HG03460 (cell line): ENCODE data around the gene AHRR.

ENCODE experiments used
- ATAC-seq: cut with Tn5 transposase; IDR thresholded peaks from one replicate; pipeline ENCODE4 v1.9.1; 2021; ENCODE audit not compliant: unreplicated experiment

AHRR gene

DNA sequence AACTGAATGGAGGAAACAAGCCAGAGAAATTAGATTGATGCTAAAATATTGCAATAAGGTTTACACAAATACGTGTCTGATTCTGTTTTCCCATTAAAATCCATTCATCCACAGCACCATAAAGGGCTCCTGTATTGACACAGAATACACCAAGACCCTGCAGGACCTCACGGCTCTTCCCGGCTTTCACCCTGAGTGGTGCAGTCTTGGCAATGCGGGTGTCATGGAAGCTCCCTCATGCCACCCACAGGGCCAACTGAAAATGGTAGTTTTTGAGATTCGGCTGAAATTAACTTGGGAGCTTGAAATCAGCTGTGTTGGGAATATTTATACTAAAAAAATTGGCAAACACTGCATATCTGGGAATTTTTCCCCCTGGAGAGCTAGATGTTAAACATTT is 104.2 kb downstream of the AHRR start:
- no peak for ATAC-seq

- no peak for ATAC-seq
These were observed 105.0 kb downstream of the AHRR start for GRCh38 chr5:426392-426976.

DNA sequence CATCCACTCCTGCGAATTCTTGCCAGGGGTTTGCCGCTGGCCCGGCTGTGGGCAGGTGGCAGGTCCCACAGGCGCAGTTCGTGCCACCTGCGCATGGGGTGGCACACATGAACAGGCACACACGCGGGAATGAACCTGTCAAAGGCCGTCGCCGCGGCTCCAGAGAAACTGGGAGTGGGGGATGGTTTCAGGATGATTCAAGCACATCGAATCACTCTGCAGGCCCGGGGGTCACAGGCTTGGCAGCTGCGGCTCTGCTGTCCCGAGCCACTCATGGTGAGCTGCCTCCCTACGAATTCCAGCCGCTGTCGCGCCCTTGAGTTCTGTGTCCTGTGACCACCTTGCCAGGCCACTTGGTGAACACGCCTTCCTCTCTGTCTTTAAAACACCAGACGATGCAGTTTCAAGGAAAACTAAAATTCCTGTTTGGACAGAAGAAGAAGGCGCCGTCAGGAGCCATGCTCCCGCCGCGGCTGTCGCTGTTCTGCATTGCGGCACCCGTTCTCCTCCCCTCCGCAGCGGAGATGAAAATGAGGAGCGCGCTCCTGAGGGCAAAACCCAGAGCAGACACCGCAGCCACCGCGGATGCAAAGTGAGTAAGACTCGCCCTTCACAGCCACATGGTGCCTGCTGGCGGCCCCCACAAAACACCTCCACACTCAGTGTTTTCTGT is 106.0 kb downstream of the AHRR start:
- ATAC-seq = no peak

DNA sequence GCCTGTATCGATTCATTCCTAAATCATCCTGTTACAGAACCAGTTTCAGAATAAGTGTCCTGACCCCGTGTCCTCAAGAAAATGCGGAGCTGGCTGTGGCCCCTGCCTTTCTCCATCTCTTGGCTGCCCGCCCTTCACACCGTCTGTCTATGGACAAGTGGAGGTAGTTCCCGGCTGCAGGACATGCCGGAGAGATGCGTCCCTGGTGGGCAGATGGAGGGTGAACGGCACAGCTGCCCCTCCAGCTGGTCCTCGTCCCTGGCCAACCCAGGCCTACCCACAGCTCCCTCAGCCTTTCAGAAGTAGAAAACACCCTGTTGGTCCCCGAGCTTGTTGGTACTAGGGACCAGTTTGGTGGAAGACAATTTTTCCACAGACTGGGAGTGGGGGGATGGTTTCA is 106.7 kb downstream of the AHRR start:
- no peak for ATAC-seq

GRCh38 chr5:428754-429452 is 107.4 kb downstream of the AHRR start:
- no peak for ATAC-seq

- ATAC-seq = no peak
These were observed 108.1 kb downstream of the AHRR start for GRCh38 chr5:429453-430188.

DNA sequence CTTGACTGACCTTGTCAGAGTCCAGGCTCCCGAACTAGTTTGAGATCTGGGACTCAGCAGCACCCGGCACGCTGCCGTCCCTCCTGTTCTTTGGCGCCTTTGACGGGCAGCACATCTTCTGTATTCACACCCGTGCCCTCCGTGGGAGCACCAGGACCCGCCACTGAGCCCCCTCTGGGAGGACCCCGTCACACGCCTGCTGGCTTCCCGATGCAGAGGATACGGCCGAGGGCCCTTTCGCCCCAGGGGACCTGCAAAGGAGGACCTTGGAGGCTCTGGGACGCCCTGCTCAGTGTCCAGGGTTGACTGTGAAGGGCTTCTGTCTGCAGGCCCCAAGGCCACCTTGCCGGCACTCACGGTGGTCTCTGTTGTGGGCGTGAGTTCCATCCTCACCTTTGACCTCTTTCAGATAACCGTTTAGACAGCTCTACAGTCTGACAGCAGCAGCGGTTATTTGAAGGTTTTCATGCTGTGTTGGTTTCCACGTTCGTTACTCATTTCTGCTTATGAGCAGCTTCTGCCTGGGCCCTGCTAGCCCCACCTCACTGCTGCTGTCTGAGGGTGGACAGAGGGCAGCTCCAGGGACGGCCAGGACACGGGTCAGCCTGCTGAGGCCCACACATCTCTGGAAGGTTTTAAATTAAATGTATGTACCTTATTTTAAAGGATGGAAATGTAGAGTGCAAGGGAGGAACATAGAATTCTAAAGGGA is 108.9 kb downstream of the AHRR start:
- peak; percentile 17 for ATAC-seq

GRCh38 chr5:431001-431710 is 109.6 kb downstream of the AHRR start:
- peak; percentile 75 for ATAC-seq

DNA sequence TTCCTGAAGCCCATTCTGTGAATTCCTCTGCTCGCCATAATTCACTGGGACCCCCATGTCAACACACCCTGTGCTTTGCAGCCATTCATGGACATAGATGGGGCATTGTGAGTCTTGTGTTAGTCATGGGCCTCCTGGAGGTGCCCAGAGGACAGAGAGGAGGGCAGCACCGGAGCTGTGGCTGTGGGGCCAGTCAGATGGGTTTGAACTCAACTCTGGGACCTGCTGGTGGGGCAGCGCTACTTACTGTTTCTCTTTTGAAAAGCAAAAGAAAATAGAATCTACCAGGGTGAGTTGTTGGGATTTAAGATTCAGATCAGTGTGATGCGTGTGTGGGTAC is 110.2 kb downstream of the AHRR start:
- ATAC-seq = no peak

DNA sequence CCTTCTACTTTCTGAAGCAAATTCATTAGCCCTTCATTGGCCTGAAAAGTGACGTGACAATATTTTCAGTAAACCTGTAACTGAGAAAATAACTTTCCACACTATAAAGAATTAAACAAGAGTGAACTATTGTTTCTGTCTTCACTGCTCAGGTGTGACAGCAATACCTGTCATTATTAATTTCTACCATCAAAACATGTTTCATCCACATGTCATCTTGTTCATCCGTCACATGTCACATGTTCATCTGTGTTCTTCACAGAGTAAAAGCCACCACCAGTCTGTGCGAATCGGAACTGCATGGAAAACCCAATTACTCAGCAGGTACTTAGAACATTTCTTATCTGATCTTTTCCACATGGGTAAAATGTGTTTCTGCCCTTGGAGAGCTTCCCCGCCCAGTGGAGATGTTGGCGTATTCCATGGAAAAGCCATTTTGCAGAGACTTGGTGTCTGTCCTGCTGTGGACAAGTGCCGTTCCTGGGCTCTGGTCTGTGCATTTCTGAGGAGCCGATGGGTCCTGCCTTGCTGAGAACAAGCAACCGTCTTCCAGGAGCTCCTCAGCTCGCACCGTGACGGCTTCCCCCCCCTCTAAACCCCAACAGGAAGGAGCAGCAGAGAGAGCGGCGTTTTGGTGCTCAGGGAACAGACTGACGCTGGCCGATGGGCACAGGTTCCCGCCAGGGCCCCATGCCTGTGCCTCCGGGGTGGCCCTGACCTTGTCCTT is 110.8 kb downstream of the AHRR start:
- ATAC-seq = no peak

- no peak for ATAC-seq
These were observed 111.6 kb downstream of the AHRR start for GRCh38 chr5:432928-433791.

GRCh38 chr5:433836-434235 is 112.3 kb downstream of the AHRR start:
- ATAC-seq = no peak

GRCh38 chr5:434443-435146 is 113.1 kb downstream of the AHRR start:
- ATAC-seq = no peak

DNA sequence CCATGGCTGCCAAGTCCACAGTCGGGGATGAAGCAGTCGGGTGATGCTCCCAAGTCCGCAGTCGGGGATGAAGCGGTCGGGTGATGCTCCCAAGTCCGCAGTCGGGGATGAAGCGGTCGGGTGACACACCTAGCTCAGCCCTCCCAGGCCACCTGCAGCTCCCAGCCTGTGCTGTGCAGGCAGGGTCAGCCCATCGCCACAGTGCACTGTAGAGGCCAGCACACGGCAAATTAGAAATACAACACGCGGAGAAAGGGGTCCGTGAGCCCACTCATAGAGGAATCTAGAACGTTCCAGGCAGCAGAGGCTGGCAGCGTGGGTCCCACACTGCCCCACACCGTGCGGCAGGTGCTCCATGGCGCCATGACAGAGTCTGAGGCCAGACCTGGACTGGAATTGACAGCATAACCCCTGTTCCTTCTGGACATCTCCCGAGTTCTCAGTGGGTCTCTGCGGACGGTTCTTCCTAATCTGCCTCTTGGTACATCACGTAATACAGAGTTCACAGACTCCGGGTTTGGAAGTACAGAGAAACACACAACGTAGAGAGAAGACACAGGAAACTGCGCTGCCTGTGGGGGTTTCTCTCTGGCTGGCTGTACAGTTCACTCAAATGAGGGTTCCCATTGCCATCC is 113.8 kb downstream of the AHRR start:
- ATAC-seq = no peak

DNA sequence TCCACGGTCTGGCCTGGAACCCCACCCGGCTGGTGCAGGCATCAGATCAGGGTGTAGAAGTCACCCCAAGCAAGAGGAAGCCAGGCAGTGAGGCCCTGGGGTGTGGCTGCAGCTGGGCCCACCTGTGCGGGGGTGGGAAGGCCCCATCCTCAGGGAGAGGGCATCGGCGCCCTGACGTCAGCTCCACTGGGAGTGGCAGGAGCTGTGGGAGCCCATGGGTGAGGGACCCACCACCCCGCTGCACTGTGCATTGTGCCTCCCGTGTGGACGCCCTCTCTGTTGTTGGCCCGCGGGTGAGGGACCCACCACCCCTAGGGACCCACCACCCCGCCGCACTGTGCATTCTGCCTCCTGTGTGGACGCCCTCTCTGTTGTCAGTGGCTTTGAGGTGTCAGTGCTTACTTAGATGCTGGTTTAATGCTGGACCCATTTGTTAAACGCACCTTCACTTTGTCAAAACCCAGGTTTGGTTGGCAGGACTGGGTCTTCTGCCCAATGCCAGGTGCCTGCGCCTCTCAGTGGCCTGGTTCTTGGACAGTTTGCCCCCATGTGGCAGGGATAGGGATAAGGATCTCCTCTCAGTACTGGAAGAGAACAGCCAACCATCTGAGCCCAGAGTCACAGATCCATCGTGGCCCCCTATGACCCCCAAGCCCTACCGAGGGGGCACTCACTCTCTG is 114.6 kb downstream of the AHRR start:
- ATAC-seq = no peak

GRCh38 chr5:436641-436975 is 115.1 kb downstream of the AHRR start:
- ATAC-seq = no peak

DNA sequence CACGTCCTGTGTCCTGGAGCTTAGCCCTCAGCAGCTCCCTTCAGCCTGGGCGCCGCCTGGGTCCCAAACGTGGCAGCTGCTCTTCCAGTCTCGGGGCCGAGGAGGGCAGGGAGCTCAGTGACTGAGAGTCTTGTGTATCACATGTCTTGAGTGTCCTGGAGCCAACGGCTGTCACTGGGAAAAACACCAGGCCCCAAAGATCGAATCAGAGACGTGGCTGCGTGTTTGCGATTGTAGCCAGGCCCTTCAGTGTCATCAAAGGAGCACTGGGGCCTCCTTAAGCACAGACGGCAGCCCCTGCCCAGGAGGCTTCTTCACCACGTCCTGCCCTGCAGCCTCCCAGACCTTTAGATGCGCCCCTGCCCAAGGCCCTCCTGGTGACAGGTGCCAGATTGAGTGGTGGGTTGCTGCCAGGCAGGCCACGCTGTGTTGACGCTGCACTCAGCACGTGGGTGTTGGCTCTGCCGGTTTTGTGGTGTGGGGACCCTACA is 115.8 kb downstream of the AHRR start:
- ATAC-seq = no peak
